Lung (tissue), 16 donors: ENCODE data around the gene CCND3. TPM values are rescaled to one million over a fixed set of nuclear protein-coding genes. Genes with fewer than 3 reads are reported as not detected.

Experiments
- ATAC-seq: fragments of 200-7000 bp; cut with Tn5 transposase; one replicate; pipeline ENCODE4 v1.9.1; 2020; ENCODE audit warnings: moderate number of reproducible peaks; ENCODE audit not compliant: insufficient read depth, low FRiP score
- DNase-seq, 3 donors: peaks; one replicate each; pipeline ENCODE4 v3.0.0-alpha.2; 2013 to 2017
- H3K27ac ChIP-seq, 2 donors: one replicate each; pipeline ENCODE4 v1.5.1; 2013; ENCODE audit warnings: mild to moderate bottlenecking in 2 of 2, moderate library complexity in 2 of 2, control low read depth in 1 of 2, inconsistent platforms in 1 of 2, low read depth in 1 of 2, low read length in 1 of 2
- H3K27me3 ChIP-seq, 3 donors: one replicate each; pipeline ENCODE4 v1.5.1; 2013; ENCODE audit warnings: low read length in 2 of 3; ENCODE audit not compliant: control insufficient read depth in 3 of 3, insufficient read depth in 3 of 3
- H3K36me3 ChIP-seq, 4 donors: one replicate each; pipeline ENCODE4 v1.5.1; 2013; ENCODE audit warnings: low read length in 4 of 4, mild to moderate bottlenecking in 1 of 4, moderate library complexity in 1 of 4; ENCODE audit not compliant: control insufficient read depth in 4 of 4, insufficient read depth in 4 of 4
- H3K4me1 ChIP-seq, 5 donors: one replicate each; pipeline ENCODE4 v1.5.1; 2013; ENCODE audit warnings: low read length in 5 of 5, mild to moderate bottlenecking in 2 of 5, moderate library complexity in 1 of 5; ENCODE audit not compliant: control insufficient read depth in 5 of 5, insufficient read depth in 5 of 5
- H3K4me3 ChIP-seq: one replicate; pipeline ENCODE4 v1.5.1; 2013; ENCODE audit warnings: mild to moderate bottlenecking, control low read depth, moderate library complexity
- H3K9ac ChIP-seq, 2 donors: one replicate each; pipeline ENCODE4 v1.5.1; 2013; ENCODE audit warnings: low read length in 2 of 2, control low read depth in 1 of 2; ENCODE audit not compliant: insufficient read depth in 1 of 2
- H3K9me3 ChIP-seq, 4 donors: one replicate each; pipeline ENCODE4 v1.5.1; 2013; ENCODE audit warnings: low read length in 3 of 4, mild to moderate bottlenecking in 1 of 4, moderate library complexity in 1 of 4; ENCODE audit not compliant: control insufficient read depth in 4 of 4, insufficient read depth in 3 of 4
- CTCF ChIP-seq: IDR thresholded peaks from 2 replicates; pipeline ENCODE4 v1.5.1; 2012; ENCODE audit warnings: mild to moderate bottlenecking; ENCODE audit errors: control extremely low read depth, extremely low read depth
- WGBS, 2 donors: extraction: QIAGEN DNeasy Blood & Tissue Kit; methylation state at CpG; one replicate each; pipeline ENCODE4 v1.1.7; 2013; 5-methylcytosine and 5-hydroxymethylcytosine counted together
- long read RNA-seq, 5 donors: transcript quantifications; one replicate each; lab custom pipeline, GENCODE V29; 2026
- polyA plus RNA-seq, 2 donors: library from polyadenylated mRNA; stranded (reverse); fragments of 200-250 nt; gene quantifications; one replicate each; pipeline ENCODE4 v1.2.1, GENCODE V29; 2013
- total RNA-seq, 2 donors: library from RNA; depleted of rRNA in 1 of 2; stranded (reverse); fragments of >200 nt in 1 of 2; gene quantifications; one replicate each; pipeline ENCODE4 v1.2.1, GENCODE V29; 2014 to 2021
- donor health status: control.
- donor health status: control.
- donor health status: Bipolar disorder and iron deficiency.
- donor health status: healthy.
- donor health status: DM: yes; HTN: yes; CAD: no.

CCND3 gene
- 100 to 1,000 TPM; 124 to 192 TPM for total RNA-seq
- polyA plus RNA-seq, result 100 to 1,000 TPM; 120 to 221 TPM
- long read RNA-seq, donor 1, transcript CCND3-202 (5 exons, 2,133 nt), result major isoform, 9 of 20 reads
- long read RNA-seq, donor 1, transcript CCND3-205 (4 exons, 1,843 nt), result minor isoform, 6 of 20 reads
- long read RNA-seq, donor 1, partial matches to known transcripts, result 0 of 20 reads
- long read RNA-seq, donor 1, other reads (novel, unspliced or antisense), result 0 of 20 reads
- long read RNA-seq, donor 2, transcript CCND3-203 (5 exons, 2,085 nt), result major isoform, 7 of 19 reads
- long read RNA-seq, donor 2, transcript CCND3-205 (4 exons, 1,843 nt), result minor isoform, 5 of 19 reads
- long read RNA-seq, donor 2, partial matches to known transcripts, result 5 of 19 reads
- long read RNA-seq, donor 2, other reads (novel, unspliced or antisense), result 0 of 19 reads
- long read RNA-seq, donor 3, transcript CCND3-203 (5 exons, 2,085 nt), result major isoform, 9 of 23 reads
- long read RNA-seq, donor 3, transcript CCND3-202 (5 exons, 2,133 nt), result minor isoform, 5 of 23 reads
- long read RNA-seq, donor 3, partial matches to known transcripts, result 5 of 23 reads
- long read RNA-seq, donor 3, other reads (novel, unspliced or antisense), result 0 of 23 reads
- long read RNA-seq, donor 4, transcript CCND3-203 (5 exons, 2,085 nt), result major isoform, 6 of 18 reads
- long read RNA-seq, donor 4, partial matches to known transcripts, result 8 of 18 reads
- long read RNA-seq, donor 4, other reads (novel, unspliced or antisense), result 0 of 18 reads
- long read RNA-seq, donor 5, transcript CCND3-205 (4 exons, 1,843 nt), result minor isoform, 10 of 44 reads
- long read RNA-seq, donor 5, transcript CCND3-203 (5 exons, 2,085 nt), result major isoform, 14 of 44 reads
- long read RNA-seq, donor 5, partial matches to known transcripts, result 11 of 44 reads
- long read RNA-seq, donor 5, other reads (novel, unspliced or antisense), result 0 of 44 reads

- DNase-seq (peak; percentile 93 to 95 (median 93)), ATAC-seq (peak; percentile 91)
- WGBS, 2 donors, result 0 to 1% methylated on average over 61 to 87 of the region's 87 CpGs
- peaks cover 0 to 7% (median 1%) of the 10 kb centered on the region in 4 donors for H3K36me3 ChIP-seq
- H3K27me3 ChIP-seq, result no peaks in the 10 kb centered on the region
- H3K4me1 ChIP-seq, result peaks cover 17 to 37% (median 27%) of the 10 kb centered on the region in 5 donors
- H3K9ac ChIP-seq, result peak within 1 kb of the TSS; percentile 42 to 59
- peak within 1 kb of the TSS; percentile 78 to 94 for H3K27ac ChIP-seq
- peak within 1 kb of the TSS; percentile 91 for H3K4me3 ChIP-seq
- H3K9me3 ChIP-seq, result no peaks in the 10 kb centered on the region
- TF ChIP-seq CTCF, result no peak
These were observed at the start of gene CCND3 for GRCh38 chr6:41941280-41942066. Gene CCND3 (minus strand): TSS chr6:41941808. CDS start chr6:41941649, 159 bp downstream.

DNA sequence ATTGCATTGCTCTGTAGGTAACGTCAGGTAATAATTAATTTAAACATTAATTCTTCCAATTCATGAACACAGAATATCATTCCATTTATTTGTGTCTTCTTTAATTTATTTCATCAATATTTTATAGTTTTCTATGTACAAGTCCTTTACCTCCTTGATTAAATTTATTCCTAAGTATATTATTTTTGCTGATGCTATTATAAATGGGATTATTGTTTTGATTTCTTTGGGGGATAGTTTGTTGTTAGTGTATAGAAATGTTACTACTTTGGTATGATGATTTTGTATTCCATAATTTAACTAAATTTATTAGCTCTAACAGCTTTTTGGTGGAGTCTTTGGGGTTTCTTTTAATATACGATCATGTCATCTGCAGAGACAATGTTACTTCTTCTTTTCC lies 44.7 kb upstream of the CCND3 start:
- 89 to 93% methylated on average over 2 of the region's 2 CpGs for WGBS, 2 donors
- Histone ChIP-seq H3K4me1 (no peaks in the 10 kb centered on the region), H3K4me3 (no peak overlapping the region), H3K9ac (no peak overlapping the region), H3K27ac (no peak overlapping the region), H3K9me3 (no peaks in the 10 kb centered on the region), H3K36me3 (no peaks in the 10 kb centered on the region), H3K27me3 (no peaks in the 10 kb centered on the region)
- DNase-seq (no peak), ATAC-seq (no peak)
- no peak for TF ChIP-seq CTCF

- no peak for ATAC-seq
- Histone ChIP-seq H3K4me3 (no peak overlapping the region), H3K9ac (no peak overlapping the region), H3K27me3 (no peaks in the 10 kb centered on the region), H3K27ac (no peak overlapping the region), H3K9me3 (no peaks in the 10 kb centered on the region), H3K36me3 (no peaks in the 10 kb centered on the region), H3K4me1 (no peaks in the 10 kb centered on the region)
- WGBS, 2 donors, result 46 to 65% methylated on average over 4 of the region's 4 CpGs
- no peak for DNase-seq
- TF ChIP-seq CTCF, result no peak
These were observed 43.0 kb upstream of the CCND3 start for GRCh38 chr6:41984623-41985022.
